ENCODE measurements around the gene LMNB1. TPM values are rescaled to one million over a fixed set of nuclear protein-coding genes. Genes with fewer than 3 reads are reported as not detected.
"Not testable (repeated sequence)": the region's sequence is repeated elsewhere in the genome, so short reads cannot be mapped to it uniquely, and the experiment has no call there.

Gene LMNB1
- total RNA-seq, 2 experiments from 2014 or later = 384 to 396 TPM

DNA sequence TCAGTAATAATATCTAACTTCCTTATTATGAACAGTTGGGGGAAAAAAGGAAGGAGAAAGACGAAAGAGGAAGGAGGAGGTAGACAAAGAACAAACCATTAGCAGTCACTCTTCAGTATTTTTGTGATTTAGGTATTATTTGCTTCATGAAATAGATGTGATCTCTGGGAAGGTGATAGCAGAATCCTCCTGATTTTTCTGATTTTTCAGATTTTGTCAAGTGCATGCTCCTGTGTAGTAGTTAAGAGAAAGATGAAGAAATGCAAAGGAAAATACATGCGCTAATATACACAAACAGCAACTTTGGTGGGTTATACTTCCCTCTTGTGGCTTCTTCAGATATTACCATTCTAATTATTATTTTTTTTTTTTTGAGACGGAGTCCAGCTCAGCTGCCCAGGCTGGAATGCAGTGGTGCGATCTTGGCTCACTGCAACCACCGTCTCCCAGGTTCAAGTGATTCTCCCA lies 31.6 kb downstream of the LMNB1 start:
- no peak overlapping the region for H3K4me3 Mint-ChIP-seq
- no peaks in the 10 kb centered on the region for H3K27me3 Mint-ChIP-seq (ENCODE audit: low read depth)
- H3K4me1 Mint-ChIP-seq (ENCODE audit: low read depth) = peaks cover 39% of the 10 kb centered on the region
- CTCF ChIA-PET = interaction anchor here (0.9 to 1.6 kb wide), 5 partner anchors 22 to 133 kb away, joined by 3 to 8 read pairs (median 6); partner anchors contain the start of gene LMNB1
- POLR2A ChIA-PET = interaction anchor here (1.6 kb wide), 1 partner anchor 31 kb away, joined by 6 read pairs; no protein-coding TSS in a partner anchor
- no peaks in the 10 kb centered on the region for H3K9me3 Mint-ChIP-seq (ENCODE audit: insufficient read depth)
- peaks cover 72% of the 10 kb centered on the region for H3K36me3 Mint-ChIP-seq (ENCODE audit: low read depth)
- ATAC-seq (no peak), DNase-seq (no peak)
- H3K27ac Mint-ChIP-seq = no peak overlapping the region

DNA sequence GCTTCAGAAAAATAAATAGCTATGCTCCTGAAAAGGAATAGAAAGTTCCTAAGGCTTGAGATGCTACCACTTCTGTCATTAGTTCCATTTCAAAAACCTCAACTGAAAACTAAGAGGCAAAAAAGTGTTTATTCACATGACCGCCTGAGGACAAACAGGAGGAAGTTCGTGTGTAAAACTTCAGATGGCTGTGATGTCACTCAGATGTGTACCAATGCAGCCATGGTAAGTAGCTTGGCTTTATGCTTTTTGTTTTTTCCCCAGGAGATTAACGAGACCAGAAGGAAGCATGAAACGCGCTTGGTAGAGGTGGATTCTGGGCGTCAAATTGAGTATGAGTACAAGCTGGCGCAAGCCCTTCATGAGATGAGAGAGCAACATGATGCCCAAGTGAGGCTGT lies 33.0 kb downstream of the LMNB1 start:
- ChIA-PET POLR2A (interaction anchor here (0.6 to 1.6 kb wide), 3 partner anchors 30 to 33 kb away, joined by 4 to 6 read pairs (median 5); partner anchors contain the start of gene LMNB1), CTCF (interaction anchor here (1.0 to 2.8 kb wide), 10 partner anchors 8 to 151 kb away, joined by 3 to 14 read pairs (median 4); partner anchors contain the start of gene LMNB1)
- Mint-ChIP-seq H3K27ac (peak overlapping the region; percentile 7), H3K36me3 (ENCODE audit: low read depth) (peaks cover 79% of the 10 kb centered on the region), H3K4me3 (no peak overlapping the region), H3K4me1 (ENCODE audit: low read depth) (peaks cover 38% of the 10 kb centered on the region), H3K27me3 (ENCODE audit: low read depth) (no peaks in the 10 kb centered on the region), H3K9me3 (ENCODE audit: insufficient read depth) (no peaks in the 10 kb centered on the region)
- no peak for DNase-seq
- no peak for ATAC-seq

DNA sequence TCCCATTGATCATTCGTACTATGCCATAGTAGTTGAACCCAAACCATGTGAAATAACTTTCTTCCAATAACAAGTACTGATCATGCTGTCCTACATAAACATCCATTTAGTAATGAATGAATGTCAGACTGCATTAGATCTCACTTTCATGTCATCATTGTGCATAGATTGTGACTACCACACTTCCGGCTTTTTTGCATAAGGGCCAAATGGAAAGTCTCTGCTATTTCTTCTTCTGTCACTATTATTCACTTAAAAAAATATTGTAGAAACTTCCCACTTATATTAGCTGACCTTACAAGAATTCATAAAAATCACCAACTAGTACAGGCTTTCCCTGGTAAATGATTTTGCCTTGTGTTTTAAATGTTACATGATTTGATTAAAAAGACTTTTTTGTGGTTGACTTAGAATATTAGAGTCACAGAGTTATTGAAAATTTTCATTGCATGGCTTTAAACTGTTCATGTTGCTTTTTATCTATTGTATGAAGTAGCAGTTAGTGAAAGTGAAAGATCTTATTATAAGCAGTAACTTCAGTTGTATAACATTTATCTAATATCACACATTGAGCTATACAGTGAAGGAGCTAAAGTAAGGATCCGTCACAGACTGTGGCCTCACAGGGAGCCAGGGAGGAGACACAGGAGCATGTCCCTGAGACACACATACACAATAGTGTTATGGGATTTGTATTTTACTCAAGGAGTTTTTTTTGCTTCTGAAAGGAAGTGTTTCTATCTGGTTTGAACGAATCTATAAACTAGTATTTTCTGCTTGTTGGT lies 33.9 kb downstream of the LMNB1 start:
- Mint-ChIP-seq H3K9me3 (ENCODE audit: insufficient read depth) (no peaks in the 10 kb centered on the region), H3K4me1 (ENCODE audit: low read depth) (peaks cover 38% of the 10 kb centered on the region), H3K36me3 (ENCODE audit: low read depth) (peaks cover 77% of the 10 kb centered on the region), H3K4me3 (no peak overlapping the region), H3K27ac (peak overlapping the region; percentile 83), H3K27me3 (ENCODE audit: low read depth) (no peaks in the 10 kb centered on the region)
- ATAC-seq = no peak
- ChIA-PET CTCF (interaction anchor here (0.9 to 2.8 kb wide), 10 partner anchors 9 to 152 kb away, joined by 3 to 14 read pairs (median 4); no protein-coding TSS in a partner anchor), POLR2A (interaction anchor here (1.2 to 2.4 kb wide), 3 partner anchors 33 to 53 kb away, joined by 5 to 16 read pairs (median 7); partner anchors contain the start of gene LMNB1)
- DNase-seq = no peak

DNA sequence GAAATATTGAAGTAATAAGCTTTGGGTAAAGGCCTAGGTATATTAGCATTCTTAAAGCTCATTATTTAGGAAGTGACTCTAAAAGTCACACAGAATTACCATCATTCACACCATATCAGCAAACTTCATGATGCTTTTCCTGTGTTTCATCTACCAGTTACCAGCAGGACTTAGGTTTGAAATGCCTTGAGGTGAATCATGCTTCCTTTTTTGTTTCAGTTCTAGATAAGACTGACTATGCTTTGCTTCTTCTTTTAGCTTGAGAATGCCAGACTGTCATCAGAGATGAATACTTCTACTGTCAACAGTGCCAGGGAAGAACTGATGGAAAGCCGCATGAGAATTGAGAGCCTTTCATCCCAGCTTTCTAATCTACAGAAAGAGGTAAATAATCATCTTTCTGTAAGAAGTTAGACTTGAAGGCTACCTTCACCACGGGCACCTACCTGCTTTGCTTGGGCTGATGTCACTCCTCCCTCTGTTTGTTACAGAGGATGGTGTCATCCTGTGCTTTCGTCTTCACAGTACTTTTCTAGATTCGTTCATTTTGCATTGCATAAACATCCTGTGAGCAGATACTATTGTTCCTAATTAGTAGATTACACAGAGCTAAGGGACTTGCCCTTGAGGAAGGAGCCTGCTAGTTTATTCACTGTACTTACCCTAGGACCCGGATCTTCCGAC lies 34.7 kb downstream of the LMNB1 start:
- H3K36me3 Mint-ChIP-seq (ENCODE audit: low read depth) = peaks cover 75% of the 10 kb centered on the region
- peak overlapping the region; percentile 83 for H3K27ac Mint-ChIP-seq
- ATAC-seq (peak; percentile 66), DNase-seq (no peak)
- ChIA-PET CTCF (interaction anchor here (0.6 to 2.8 kb wide), 12 partner anchors 10 to 156 kb away, joined by 3 to 14 read pairs (median 4); no protein-coding TSS in a partner anchor), POLR2A (interaction anchor here (0.7 to 2.4 kb wide), 5 partner anchors 15 to 61 kb away, joined by 3 to 16 read pairs (median 5); partner anchors contain the start of gene LMNB1)
- no peaks in the 10 kb centered on the region for H3K27me3 Mint-ChIP-seq (ENCODE audit: low read depth)
- H3K4me3 Mint-ChIP-seq = peak overlapping the region; percentile 2
- H3K9me3 Mint-ChIP-seq (ENCODE audit: insufficient read depth) = no peaks in the 10 kb centered on the region
- peaks cover 36% of the 10 kb centered on the region for H3K4me1 Mint-ChIP-seq (ENCODE audit: low read depth)

- Mint-ChIP-seq H3K4me3 (peak overlapping the region; percentile 2), H3K4me1 (ENCODE audit: low read depth) (peaks cover 37% of the 10 kb centered on the region), H3K27me3 (ENCODE audit: low read depth) (no peaks in the 10 kb centered on the region), H3K27ac (peak overlapping the region; percentile 83), H3K9me3 (ENCODE audit: insufficient read depth) (no peaks in the 10 kb centered on the region), H3K36me3 (ENCODE audit: low read depth) (peaks cover 75% of the 10 kb centered on the region)
- POLR2A ChIA-PET = interaction anchor here (0.7 to 2.4 kb wide), 4 partner anchors 14 to 61 kb away, joined by 3 to 16 read pairs (median 5); partner anchors contain the start of gene LMNB1
- CTCF ChIA-PET = interaction anchor here (0.9 to 2.8 kb wide), 9 partner anchors 10 to 157 kb away, joined by 3 to 14 read pairs (median 4); no protein-coding TSS in a partner anchor
- DNase-seq (no peak), ATAC-seq (no peak)
These were observed 35.2 kb downstream of the LMNB1 start for GRCh38 chr5:126812199-126812570.

DNA sequence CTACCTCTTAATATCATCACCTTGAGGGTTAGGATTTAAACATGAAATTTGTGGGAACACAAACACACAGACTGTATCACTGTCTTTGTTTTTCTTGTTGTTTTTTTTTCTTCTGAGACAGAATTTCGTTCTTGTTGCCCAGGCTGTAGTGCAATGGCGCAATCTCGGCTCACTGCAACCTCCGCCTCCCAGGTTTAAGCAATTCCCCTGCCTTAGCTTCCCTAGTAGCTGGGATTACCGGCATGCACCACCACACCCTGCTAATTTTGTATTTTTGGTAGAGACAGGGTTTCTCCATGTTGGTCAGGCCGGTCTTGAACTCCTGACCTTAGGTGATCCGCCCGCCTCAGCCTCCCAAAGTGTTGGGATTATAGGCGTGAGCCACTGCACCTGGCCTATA lies 36.9 kb downstream of the LMNB1 start:
- H3K4me1 Mint-ChIP-seq (ENCODE audit: low read depth) = peaks cover 35% of the 10 kb centered on the region
- not testable (repeated sequence) for H3K27ac Mint-ChIP-seq, H3K4me3 Mint-ChIP-seq

GRCh38 chr5:126814721-126815404 lies 37.9 kb downstream of the LMNB1 start:
- H3K27ac Mint-ChIP-seq = no peak overlapping the region

More for the DNA sequence above, 36.9 kb downstream of the LMNB1 start:
- ATAC-seq; H3K9me3 Mint-ChIP-seq (ENCODE audit: insufficient read depth); CTCF ChIA-PET; POLR2A ChIA-PET; H3K27me3 Mint-ChIP-seq (ENCODE audit: low read depth); DNase-seq: not testable (repeated sequence)
- H3K36me3 Mint-ChIP-seq (ENCODE audit: low read depth) = peaks cover 82% of the 10 kb centered on the region

DNA sequence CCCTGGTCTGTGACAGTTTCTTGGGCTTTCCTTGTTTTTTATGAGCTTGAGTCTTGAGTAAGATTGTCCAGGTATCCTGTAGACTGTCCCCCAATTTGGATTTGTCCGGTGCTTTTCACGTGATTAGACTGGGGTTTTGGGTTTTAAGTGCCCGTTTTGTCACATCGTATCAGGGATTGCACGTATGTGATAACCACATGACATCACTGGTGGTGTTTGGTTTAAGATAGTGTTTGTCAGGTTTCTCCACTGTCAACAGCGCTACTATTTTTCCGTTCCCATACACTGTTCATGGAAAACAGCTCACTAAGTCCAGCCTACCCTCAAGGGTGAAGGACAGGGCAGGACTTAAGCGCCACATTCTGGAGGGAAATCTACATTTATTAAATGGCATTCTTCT lies 39.7 kb downstream of the LMNB1 start:
- H3K27ac Mint-ChIP-seq = no peak overlapping the region
- H3K4me3 Mint-ChIP-seq = no peak overlapping the region
- DNase-seq = no peak
- ATAC-seq = no peak
- H3K27me3 Mint-ChIP-seq (ENCODE audit: low read depth) = no peaks in the 10 kb centered on the region
- H3K36me3 Mint-ChIP-seq (ENCODE audit: low read depth) = peaks cover 71% of the 10 kb centered on the region
- H3K9me3 Mint-ChIP-seq (ENCODE audit: insufficient read depth) = no peaks in the 10 kb centered on the region
- CTCF ChIA-PET = interaction anchor here (0.9 to 1.7 kb wide), 2 partner anchors 11 to 37 kb away, joined by 3 to 6 read pairs; no protein-coding TSS in a partner anchor
- POLR2A ChIA-PET = no interaction called here
- peaks cover 18% of the 10 kb centered on the region for H3K4me1 Mint-ChIP-seq (ENCODE audit: low read depth)

More at GRCh38 chr5:126814721-126815404, 37.9 kb downstream of the LMNB1 start:
- H3K9me3 Mint-ChIP-seq (ENCODE audit: insufficient read depth) = no peaks in the 10 kb centered on the region
- H3K4me1 Mint-ChIP-seq (ENCODE audit: low read depth) = peaks cover 35% of the 10 kb centered on the region
- no peak for ATAC-seq
- POLR2A ChIA-PET = no interaction called here
- CTCF ChIA-PET = interaction anchor here (0.7 to 1.1 kb wide), 3 partner anchors 13 to 139 kb away, joined by 3 read pairs; no protein-coding TSS in a partner anchor
- DNase-seq = no peak
- peaks cover 75% of the 10 kb centered on the region for H3K36me3 Mint-ChIP-seq (ENCODE audit: low read depth)
- H3K27me3 Mint-ChIP-seq (ENCODE audit: low read depth) = no peaks in the 10 kb centered on the region
- no peak overlapping the region for H3K4me3 Mint-ChIP-seq

GRCh38 chr5:126818736-126819135 lies 41.8 kb downstream of the LMNB1 start:
- peaks cover 10% of the 10 kb centered on the region for H3K4me1 Mint-ChIP-seq (ENCODE audit: low read depth)
- H3K4me3 Mint-ChIP-seq = no peak overlapping the region
- ChIA-PET CTCF (no interaction called here), POLR2A (interaction anchor here (0.7 kb wide), 1 partner anchor 16 kb away, joined by 3 read pairs; no protein-coding TSS in a partner anchor)
- no peak for DNase-seq
- H3K27ac Mint-ChIP-seq = no peak overlapping the region
- no peaks in the 10 kb centered on the region for H3K9me3 Mint-ChIP-seq (ENCODE audit: insufficient read depth)
- ATAC-seq = no peak
- H3K27me3 Mint-ChIP-seq (ENCODE audit: low read depth) = no peaks in the 10 kb centered on the region
- peaks cover 69% of the 10 kb centered on the region for H3K36me3 Mint-ChIP-seq (ENCODE audit: low read depth)

- ATAC-seq (no peak), DNase-seq (no peak)
- no peak overlapping the region for H3K4me3 Mint-ChIP-seq
- H3K27ac Mint-ChIP-seq = no peak overlapping the region
- peaks cover 67% of the 10 kb centered on the region for H3K36me3 Mint-ChIP-seq (ENCODE audit: low read depth)
- CTCF ChIA-PET = no interaction called here
- H3K27me3 Mint-ChIP-seq (ENCODE audit: low read depth) = no peaks in the 10 kb centered on the region
- peaks cover 9% of the 10 kb centered on the region for H3K4me1 Mint-ChIP-seq (ENCODE audit: low read depth)
- no peaks in the 10 kb centered on the region for H3K9me3 Mint-ChIP-seq (ENCODE audit: insufficient read depth)
- POLR2A ChIA-PET = no interaction called here
These were observed 42.3 kb downstream of the LMNB1 start for GRCh38 chr5:126819253-126819652.

Data from activated CD8-positive, alpha-beta T cell treated with anti-CD3 and anti-CD28 coated beads, Interleukin-2, amount 10 ng/mL, durations not matched to agents 7 days and 5 days (primary cell).